Activated CD4-positive, alpha-beta T cell treated with anti-CD3 and anti-CD28 coated beads, Interleukin-2, amount 50 U/mL, for 4 hours (primary cell): ENCODE measurements around the gene ARHGEF4.

ENCODE experiments used
- DNase-seq, 2 experiments: peaks; one replicate each; pipeline ENCODE4 v3.0.0-alpha.2; 2020

The ARHGEF4 gene

DNA sequence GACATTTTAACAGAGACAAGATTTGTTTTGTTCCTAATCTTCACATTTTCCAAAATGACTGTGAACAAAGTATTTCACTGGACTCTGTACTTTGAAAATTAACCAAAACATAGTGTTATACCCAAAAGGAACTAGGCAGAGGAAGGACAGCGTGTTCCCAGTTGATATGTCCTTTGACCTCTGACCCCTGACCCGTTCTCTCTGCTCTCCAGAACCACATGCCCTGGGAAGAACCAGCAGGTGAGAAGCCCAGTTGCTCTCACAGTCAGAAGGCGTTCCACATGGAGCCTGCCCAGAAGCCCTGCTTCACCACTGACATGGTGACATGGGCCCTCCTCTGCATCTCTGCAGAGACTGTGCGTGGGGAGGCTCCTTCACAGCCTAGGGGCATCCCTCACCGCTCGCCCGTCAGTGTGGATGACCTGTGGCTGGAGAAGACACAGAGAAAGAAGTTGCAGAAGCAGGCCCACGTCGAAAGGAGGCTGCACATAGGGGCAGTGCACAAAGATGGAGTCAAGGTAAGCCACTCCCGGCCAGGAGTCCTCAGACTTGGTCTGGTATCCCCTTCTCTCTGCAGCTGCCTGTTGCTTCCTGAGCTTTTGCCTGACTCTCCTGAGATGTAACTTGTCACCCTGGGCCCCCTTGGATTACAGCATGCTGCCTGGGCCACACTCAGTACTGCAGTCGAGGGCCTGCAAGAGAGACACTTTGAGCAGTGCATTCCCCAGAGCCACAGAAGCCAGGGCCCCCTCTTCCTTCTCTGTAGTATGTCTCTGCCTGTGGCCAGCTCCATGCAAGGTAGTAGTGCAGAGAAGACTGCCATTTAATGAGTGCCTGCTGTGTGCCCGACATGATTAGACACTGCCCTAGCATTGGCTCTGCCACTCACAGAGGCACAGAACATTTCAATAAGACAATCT, 94.3 kb downstream of the ARHGEF4 start:
- no peak for DNase-seq

GRCh38 chr2:130933501-130933900, 96.8 kb downstream of the ARHGEF4 start:
- no peak for DNase-seq

DNA sequence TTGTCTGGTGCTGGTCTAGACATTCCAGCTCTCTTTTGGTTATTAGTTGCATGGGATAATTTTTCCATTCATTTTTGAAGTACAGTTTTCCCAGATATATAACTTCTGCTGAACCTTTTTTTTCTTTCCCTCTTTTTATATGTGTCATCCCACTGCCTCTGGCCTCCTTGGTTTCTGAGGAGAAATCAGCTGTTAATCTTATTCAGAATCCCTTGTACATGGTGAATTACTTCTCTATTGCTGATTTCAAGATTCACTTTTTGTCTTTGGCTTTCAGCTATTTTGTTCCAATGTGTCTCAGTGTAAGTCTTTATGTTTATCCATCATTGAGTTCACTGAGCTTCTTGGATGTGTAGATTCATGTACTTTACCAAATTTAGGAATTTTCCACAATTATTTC, 99.7 kb downstream of the ARHGEF4 start:
- no peak for DNase-seq

DNA sequence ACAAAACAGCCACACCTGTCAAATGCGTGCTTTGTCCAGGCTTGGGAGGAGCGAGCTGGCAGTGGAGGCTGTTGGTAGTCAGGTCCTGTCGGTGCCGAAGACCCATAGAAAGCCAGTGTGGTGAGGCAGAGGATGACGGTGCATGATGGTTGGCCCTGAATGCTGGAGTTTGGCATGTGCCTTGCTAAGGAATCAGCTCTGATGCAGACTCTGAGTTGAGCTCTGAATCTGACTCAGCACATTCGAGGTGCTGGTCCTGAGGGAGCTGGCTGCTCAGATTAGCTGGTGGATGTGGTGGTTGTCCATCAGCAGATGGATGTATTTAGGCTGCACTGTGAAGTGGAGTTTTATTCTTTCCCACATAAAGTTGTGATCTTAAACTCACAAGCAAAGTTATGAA, 111.3 kb downstream of the ARHGEF4 start:
- no peak for DNase-seq

DNA sequence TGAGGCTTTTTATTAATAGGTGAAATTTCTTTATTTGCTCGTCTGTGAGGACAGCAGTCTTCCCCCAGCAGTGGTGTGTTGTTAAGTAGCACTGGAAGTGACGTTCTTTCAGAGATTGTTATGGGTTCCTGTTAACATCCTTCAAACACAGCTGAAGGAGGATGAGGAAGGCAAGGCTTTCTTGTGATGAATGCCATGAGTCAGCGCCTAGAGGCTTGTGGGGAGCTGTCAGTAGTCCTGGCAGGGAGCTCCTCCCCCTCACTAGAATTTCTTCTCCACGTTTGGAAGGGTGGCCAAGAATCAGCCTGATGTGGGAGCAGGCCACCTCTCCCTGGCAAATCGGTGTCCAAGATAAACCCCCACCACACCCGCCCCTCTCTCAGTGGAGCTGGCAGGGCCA, 113.2 kb downstream of the ARHGEF4 start:
- no peak for DNase-seq

DNA sequence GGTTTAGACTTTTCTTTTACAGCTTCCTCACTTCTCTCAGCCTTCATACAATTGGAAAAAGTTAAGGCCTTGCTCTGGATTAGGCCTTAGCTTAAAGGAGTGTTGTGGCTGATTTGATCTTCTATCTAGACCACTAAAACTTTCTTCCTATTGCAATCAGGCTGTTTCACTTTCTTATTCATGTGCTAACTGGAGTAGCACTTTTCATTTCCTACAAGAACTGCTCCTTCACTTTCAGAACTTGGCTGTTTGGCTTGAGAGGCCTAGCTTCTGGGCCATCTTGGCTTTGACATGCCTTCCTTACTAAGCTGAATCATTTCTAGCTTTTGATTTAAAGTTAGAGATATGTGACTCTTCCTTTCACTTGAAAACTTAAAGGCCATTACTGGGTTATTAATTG, 114.3 kb downstream of the ARHGEF4 start:
- no peak for DNase-seq

GRCh38 chr2:130954873-130955272, 118.2 kb downstream of the ARHGEF4 start:
- no peak for DNase-seq

DNA sequence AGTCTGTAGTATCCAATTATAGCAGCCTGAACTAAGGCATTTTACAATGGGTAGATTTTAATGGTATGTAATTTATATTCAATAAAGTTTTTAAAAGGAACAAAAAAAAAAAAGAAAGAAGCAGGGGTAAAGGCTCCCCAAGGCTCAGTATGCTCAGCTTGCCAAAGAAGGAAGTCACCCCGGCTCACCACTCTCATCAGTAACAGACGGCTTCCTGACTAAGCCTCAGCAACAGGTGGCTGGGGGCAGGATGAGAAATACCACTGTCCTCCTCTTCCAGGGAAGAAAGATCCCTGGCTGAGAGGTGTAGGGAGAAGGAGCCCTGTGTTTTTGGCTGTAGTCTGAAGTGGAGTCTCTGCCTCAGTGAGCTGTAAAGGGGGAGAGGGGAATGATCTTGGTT, 121.2 kb downstream of the ARHGEF4 start:
- DNase-seq, result no peak

- DNase-seq, result no peak
Measured at GRCh38 chr2:130963196-130963848, 126.6 kb downstream of the ARHGEF4 start.

GRCh38 chr2:130963849-130964793, 127.4 kb downstream of the ARHGEF4 start:
- DNase-seq, result no peak

DNA sequence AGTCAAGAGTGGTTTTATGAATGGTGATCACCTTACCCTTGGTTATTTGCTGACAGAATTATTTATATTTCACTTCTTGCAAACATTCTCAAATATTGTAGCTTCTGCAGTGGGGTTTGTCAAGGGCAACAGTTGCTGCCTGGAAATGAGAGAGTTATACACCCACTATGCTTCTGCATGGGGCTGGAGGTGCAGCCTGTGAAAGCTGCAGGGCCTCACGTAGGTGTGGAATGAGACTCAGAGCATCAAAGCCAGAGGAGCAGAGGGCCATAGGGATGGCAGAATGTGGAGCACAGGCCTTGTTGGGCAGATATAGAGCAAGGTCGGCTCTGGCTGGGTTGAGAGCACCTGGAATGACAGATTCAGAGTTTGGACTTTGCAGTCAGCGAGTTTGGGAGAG, 128.2 kb downstream of the ARHGEF4 start:
- no peak for DNase-seq

DNA sequence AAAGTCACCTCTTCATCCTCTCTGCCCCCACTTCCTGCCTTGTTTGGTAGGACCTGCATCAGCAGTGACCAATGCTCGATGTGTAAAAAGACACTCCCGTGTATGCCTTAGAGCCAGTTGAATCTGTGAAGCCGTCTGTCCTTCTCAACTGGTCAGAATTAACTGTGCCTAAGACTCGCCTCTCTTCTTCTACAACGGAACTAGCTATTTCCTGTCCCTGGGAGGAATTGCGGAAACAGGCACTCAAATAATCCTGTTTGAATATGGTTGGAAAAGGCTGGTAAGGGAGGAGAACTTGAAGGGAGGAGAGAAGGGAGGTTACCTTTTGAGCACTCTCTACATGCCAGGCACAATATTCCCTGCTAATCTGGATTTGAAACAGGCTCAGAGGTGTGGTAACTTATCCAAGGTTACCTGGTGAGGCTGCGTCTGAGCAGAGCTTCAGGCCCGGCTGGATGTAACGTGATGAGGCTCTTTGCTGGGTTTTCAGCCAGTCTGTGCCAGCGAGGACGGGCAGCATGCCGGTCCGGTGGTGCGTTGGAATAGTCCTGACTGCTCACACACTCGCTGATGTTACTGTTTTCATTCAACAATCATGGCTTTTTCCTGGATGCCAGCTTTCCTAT, 129.5 kb downstream of the ARHGEF4 start:
- DNase-seq, result no peak

- no peak for DNase-seq
Measured at GRCh38 chr2:130966775-130967490, 130.2 kb downstream of the ARHGEF4 start.

- no peak for DNase-seq
Measured at GRCh38 chr2:130972410-130972809, 135.7 kb downstream of the ARHGEF4 start.

GRCh38 chr2:130975729-130976128, 139.0 kb downstream of the ARHGEF4 start:
- no peak for DNase-seq

GRCh38 chr2:130976591-130977237, 140.0 kb downstream of the ARHGEF4 start:
- no peak for DNase-seq

DNA sequence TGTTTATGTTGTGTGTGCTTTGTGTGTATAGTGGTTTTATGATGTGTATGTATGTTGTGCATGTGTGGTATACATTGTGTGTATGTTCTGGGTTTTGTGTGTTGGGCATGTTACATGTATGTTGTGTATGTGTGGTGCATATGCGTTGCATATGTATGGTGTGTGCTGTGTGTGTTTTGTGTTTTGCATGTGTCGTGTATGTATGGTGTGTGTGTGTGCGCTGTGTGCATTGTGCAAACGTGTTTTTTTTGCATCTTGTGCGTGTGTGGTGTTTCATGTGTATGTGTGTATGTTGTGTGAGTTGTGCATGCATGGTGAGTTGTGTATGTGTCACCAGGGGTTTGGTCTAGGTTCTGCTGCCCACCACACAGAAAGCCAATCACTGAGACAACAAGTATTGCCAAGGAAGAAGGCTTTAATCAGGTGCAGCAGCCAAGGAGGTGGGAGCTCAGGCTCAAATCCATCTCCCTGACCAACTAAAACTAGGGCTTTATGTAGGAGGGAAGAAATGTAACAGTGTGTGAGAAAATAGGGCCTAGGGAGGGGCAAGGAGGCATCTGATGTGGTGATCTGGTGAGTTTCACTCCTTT, 140.8 kb downstream of the ARHGEF4 start:
- no peak for DNase-seq

GRCh38 chr2:130981667-130982066, 145.0 kb downstream of the ARHGEF4 start:
- no peak for DNase-seq

- no peak for DNase-seq
Measured at GRCh38 chr2:130985206-130985780, 148.6 kb downstream of the ARHGEF4 start.

DNA sequence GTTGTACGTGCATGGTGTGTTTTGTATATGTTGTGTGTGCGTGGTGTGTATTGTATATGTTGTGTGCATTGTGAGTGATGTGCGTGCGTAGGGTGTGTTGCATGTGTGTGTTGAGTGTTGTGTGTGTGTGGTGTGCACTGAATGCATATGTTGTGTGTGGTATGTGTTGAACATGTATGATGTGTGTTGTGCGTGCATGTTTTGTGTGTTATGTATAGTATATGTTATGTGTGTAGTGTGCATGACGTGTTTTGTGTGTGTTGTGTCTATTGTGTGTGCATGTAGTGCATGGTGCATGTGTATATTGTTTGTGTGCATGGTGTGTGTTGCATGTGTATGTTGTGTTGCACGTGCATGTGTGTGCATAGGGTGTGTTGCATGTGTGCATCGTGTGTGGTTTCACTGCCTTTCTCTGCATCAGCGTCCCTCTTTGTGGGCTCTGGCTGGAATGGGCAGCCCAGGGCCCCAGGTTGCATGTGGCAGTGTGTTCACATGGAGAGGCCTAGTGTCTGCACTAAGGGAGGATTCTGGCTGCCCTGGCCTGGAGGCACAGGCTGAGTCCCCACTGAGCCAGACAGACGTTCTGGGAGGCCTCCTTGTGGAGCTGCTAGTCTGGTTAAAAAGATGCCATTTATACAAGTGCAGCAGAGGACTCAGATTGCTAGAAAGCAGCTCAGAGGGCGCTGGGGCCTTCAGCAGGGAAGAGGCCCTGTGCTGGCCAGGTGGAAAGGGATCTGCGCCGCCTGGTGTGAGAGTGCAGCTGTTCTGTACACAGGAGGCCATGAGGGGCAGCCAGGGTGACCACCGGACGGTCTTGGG, 149.3 kb downstream of the ARHGEF4 start:
- no peak for DNase-seq
